ENCODE measurements around the gene ZFP28.

The ZFP28 gene

GRCh38 chr19:56538761-56539263, at the start of gene ZFP28:
TSS of gene ZFP28 (plus strand) at chr19:56538948. CDS start at chr19:56539019, 71 bp downstream.
- DNase-seq (ENCODE audit: low read depth in 2 of 2) = peak; percentile 55 to 56

DNA sequence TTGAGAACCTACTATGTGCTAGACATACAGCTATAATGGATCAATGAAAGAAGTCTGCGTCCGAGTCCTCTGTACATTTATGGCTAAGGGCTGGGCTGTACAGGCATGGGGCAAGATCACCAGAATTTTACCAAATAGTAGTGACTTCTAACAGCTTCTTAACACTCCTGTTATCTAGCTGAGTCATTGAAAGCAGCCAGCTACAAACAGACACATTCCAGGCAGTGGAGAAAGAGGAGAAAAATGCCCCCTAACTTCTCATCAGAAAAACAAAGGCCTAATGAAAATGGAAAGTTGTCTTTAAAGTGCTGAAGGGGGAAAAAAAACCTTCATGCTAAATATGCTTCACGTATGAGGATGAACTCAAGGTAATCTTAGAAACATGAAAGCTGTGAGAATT, 47.3 kb upstream of the ZFP28 start:
- no peak for DNase-seq (ENCODE audit: low read depth in 2 of 2)

GRCh38 chr19:56504581-56504980, 34.2 kb upstream of the ZFP28 start:
- no peak for DNase-seq (ENCODE audit: low read depth in 2 of 2)

DNA sequence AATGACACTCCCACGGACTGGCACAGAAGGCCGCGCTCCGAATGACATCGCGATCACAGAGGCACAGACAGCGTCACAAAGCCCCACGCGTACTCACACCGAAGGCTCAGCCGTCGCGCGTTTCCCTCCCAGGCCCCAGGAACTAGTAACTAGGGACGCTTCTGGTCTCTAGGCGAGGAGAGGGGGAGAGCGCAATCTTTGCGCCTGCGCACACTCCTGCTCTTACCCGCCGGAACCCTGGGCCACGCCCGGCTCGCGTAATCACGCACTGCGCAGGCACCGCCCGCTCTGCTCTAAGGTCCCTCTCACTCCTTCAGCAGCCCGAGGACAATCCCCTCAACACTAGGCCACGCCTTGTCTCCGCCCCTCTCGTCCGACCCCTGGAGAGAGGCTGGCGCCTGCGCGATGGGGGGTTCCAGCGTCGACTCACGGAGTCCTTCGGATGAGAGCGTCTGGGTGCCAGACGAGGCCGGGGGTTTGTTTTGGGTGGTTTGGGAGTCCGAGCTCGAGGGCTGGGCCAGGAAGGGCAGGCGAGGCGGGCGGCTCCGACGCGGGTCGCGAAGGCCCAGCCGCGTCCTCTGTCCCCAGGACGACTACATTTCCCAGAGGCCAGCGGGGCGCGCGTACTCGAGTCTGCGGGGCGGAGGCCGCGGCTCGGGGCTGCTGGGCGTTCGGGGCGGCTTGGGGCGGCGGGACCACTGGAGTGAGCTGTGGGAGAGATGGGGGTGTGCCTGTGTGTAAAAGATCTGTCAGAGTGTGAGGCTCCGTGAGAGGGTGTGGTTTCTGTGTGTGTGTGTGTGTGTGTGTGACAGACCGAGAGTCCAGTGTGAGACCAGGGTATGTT, 31.1 kb upstream of the ZFP28 start, which contains the start of gene ZNF471:
TSS of gene ZNF471 (plus strand) at position 410 of the 844 bp plus-strand sequence. CDS start 3,717 bp downstream, outside the sequence.
- peak; percentile 63 to 73 for DNase-seq (ENCODE audit: low read depth in 2 of 2)

DNA sequence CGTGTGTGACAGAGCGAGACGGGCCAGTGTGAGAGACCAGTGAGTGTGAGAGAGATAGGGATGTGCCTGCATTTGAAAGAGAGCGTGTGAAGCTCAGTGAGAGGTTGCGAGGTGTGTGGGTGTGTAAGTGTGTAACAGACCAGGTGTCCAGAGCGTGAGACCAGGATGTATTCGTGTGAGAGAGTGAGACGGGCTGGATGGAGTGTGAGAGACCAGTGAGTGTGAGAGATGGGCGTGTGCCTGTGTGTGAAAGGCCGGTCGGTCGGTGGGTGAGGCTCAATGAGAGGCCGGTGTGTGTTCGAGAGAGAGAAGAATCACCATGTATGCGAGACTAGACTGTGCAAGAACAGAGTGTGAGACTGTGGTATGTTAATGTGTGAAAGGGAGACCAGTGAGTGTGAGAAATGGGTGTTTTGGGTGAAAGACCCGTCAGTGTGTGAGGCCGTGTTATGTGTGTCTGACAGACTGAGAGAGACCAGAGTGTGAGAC, 30.4 kb upstream of the ZFP28 start:
- DNase-seq (ENCODE audit: low read depth in 2 of 2) = no peak

DNA sequence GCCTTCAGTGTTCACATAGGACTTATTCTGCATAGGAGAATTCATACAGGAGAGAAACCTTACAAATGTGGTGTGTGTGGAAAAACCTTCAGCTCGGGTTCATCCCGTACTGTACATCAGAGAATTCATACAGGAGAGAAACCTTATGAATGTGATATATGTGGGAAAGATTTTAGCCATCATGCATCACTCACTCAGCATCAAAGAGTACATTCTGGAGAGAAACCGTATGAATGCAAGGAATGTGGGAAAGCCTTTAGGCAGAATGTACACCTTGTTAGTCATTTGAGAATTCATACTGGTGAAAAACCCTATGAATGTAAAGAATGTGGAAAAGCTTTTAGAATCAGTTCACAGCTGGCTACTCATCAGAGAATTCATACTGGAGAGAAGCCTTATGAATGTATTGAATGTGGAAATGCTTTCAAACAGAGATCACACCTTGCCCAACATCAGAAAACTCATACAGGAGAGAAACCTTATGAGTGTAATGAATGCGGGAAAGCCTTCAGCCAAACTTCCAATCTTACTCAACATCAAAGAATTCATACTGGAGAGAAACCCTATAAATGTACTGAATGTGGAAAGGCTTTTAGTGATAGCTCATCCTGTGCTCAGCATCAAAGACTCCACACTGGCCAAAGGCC, 13.4 kb upstream of the ZFP28 start:
- no peak for DNase-seq (ENCODE audit: low read depth in 2 of 2)

DNA sequence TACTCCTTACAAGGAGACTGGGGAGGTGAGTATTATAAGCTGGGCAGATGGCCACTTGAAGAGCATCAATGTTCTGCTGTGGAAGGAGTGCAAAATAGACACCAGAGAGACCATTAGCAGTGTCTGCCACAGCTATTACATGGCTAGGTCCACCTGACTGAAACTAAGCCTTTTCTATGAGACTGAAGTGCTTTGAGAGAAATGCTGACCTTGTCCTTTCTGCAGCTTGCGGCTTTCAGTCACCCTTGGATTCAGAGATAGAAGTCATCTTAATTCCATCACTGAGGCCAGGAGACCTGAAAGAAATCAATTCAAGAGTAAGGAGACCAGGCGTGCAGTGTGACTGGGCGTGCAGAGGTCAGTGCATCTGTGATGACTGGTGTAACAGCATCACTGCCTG, 1.3 kb upstream of the ZFP28 start:
- no peak for DNase-seq (ENCODE audit: low read depth in 2 of 2)

GRCh38 chr19:56538254-56538760, 441 bp upstream of the ZFP28 start:
- peak; percentile 71 to 83 for DNase-seq (ENCODE audit: low read depth in 2 of 2)

- DNase-seq (ENCODE audit: low read depth in 2 of 2) = no peak
Measured at GRCh38 chr19:56543776-56544175, 5.0 kb downstream of the ZFP28 start.

- DNase-seq (ENCODE audit: low read depth in 2 of 2) = no peak
Measured at GRCh38 chr19:56547535-56547934, 8.8 kb downstream of the ZFP28 start.

- DNase-seq (ENCODE audit: low read depth in 2 of 2) = no peak
Measured at GRCh38 chr19:56554272-56554869, 15.6 kb downstream of the ZFP28 start.

DNA sequence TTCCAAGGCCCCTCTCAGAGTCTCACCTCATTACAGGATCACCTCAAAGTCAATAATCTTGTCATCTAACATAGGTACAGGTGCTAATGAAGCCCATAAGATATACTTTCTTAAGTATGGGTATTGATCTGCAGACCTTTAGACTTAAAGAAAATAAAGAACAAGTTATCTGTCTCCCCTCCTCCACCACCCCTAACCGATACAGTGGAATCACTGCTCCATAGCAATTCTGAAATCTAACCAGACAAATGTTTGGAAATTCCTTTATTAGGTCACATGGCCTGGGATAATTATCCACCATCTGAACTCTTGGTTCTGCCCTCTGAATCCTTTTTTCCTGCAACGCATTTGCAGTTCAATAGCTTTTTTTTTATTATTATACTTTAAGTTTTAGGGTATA, 24.0 kb downstream of the ZFP28 start:
- no peak for DNase-seq (ENCODE audit: low read depth in 2 of 2)

GRCh38 chr19:56566904-56567273, 28.1 kb downstream of the ZFP28 start:
- peak; percentile 21 to 26 for DNase-seq (ENCODE audit: low read depth in 2 of 2)

- DNase-seq (ENCODE audit: low read depth in 2 of 2) = peak; percentile 80 to 82
Measured at GRCh38 chr19:56567274-56568120, 28.7 kb downstream of the ZFP28 start, which contains the start of gene ZNF470. TSS of gene ZNF470 (plus strand) at chr19:56567468. CDS start at chr19:56570312, 2,844 bp downstream.

- DNase-seq (ENCODE audit: low read depth in 2 of 2) = no peak
Measured at GRCh38 chr19:56572589-56572988, 33.8 kb downstream of the ZFP28 start.

DNA sequence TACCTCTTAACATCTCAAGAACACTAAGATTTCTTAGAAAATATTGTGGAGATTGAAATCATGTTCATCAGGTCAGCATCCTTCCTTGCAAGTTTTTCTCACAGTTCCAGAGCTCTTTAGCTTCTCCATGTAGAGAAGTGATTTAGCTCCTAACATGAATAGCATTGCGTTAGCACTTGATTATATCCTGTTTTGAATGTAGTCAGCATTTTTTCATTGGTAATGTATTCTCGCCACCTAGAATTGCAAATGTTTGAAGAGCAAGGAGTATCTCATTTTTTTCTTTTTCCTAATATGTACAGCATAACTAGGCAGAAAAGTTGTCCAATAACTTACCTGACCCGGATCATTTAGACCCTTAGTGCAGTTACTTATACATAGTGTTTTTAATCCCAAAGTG, 35.2 kb downstream of the ZFP28 start:
- no peak for DNase-seq (ENCODE audit: low read depth in 2 of 2)

GRCh38 chr19:56577719-56578602, 39.2 kb downstream of the ZFP28 start:
- no peak for DNase-seq (ENCODE audit: low read depth in 2 of 2)

DNA sequence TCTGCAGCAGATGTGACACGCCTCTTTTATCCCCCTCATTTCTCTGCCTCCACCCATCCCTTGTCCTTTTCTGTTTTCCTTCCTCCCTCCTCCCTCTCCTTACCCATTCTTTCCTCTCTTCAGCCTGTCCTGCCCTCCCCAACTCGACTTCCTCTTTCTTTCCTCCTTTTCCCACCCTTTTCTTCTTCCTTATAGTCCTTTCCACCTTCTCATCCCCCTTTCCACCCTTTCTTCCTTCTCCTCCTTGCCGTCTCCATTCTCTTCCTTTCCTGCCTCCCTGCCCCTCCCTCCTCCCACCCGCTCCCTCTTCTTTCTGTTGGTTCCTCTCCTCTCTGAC, 55.7 kb downstream of the ZFP28 start:
- DNase-seq (ENCODE audit: low read depth in 2 of 2) = no peak

- peak; percentile 85 to 87 for DNase-seq (ENCODE audit: low read depth in 2 of 2)
Measured at GRCh38 chr19:56594783-56595547, 56.2 kb downstream of the ZFP28 start, which contains the start of gene ZNF71. TSS of gene ZNF71 (plus strand) at chr19:56595302. CDS start at chr19:56601559, 6,257 bp downstream.

Measured in activated CD4-positive, alpha-beta T cell treated with anti-CD3 and anti-CD28 coated beads for 24 hours (primary cell).